ENCODE measurements around the gene PCDH9.

Gene PCDH9

DNA sequence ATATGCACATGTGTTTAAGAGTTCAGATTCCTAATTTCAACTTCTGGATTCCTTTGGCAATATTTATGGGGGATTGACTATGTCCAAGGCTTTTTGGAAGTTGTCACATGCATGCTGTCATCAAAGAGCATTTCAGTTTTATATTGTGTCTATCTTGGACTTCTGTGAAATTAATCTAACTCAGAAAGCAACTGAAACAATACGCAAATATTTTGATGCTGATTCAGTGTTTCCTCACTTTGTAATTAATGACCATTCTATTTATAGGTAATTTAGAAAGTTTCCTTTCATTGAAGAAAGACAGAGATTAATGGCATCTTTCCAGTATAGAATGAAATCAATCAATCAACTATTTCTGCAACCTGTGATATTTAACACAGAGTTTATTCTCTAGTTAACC lies 550.1 kb downstream of the PCDH9 start:
- Histone ChIP-seq H3K27me3 (ENCODE audit: control insufficient read depth, insufficient read depth, low read length, poor library complexity, severe bottlenecking) (no peaks in the 10 kb centered on the region), H3K36me3 (ENCODE audit: control insufficient read depth, insufficient read depth, low read length) (no peaks in the 10 kb centered on the region), H3K27ac (ENCODE audit: insufficient read depth, low read depth, low read length, poor library complexity, severe bottlenecking) (no peak overlapping the region), H3K4me1 (ENCODE audit: control insufficient read depth, insufficient read depth, low read length) (no peaks in the 10 kb centered on the region), H3K4me3 (ENCODE audit: insufficient read depth, low read depth, low read length) (no peak overlapping the region), H3K9me3 (ENCODE audit: control insufficient read depth, low read length) (no peaks in the 10 kb centered on the region)
- 83% methylated on average over 1 of the region's 1 CpG; no CpG with 5 or more reads in 1 of the 2 experiments for WGBS, 2 experiments

DNA sequence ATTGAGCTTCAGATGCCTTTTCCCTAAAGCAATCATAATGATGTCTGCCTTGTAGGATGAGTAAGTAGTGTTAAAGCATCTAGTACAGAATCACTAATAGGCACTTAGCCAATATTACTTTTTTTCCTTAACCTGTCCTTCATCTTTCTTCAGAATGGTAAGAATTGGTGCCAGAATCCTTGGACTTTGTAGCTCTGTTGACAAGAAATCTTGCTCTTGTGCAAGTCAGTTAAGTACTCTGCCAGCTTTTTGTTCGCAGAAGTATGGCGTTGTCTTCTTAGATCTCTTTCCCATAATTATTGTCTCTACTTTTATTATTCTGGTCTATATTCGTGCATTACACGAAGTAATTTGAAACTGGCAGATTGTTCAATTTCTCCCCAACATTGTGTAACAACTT lies 554.5 kb downstream of the PCDH9 start:
- H3K27ac ChIP-seq (ENCODE audit: insufficient read depth, low read depth, low read length, poor library complexity, severe bottlenecking), result no peak overlapping the region
- H3K4me3 ChIP-seq (ENCODE audit: insufficient read depth, low read depth, low read length), result no peak overlapping the region
- no peaks in the 10 kb centered on the region for H3K36me3 ChIP-seq (ENCODE audit: control insufficient read depth, insufficient read depth, low read length)
- H3K27me3 ChIP-seq (ENCODE audit: control insufficient read depth, insufficient read depth, low read length, poor library complexity, severe bottlenecking), result no peaks in the 10 kb centered on the region
- no peaks in the 10 kb centered on the region for H3K9me3 ChIP-seq (ENCODE audit: control insufficient read depth, low read length)
- WGBS, 2 experiments, result 96% methylated on average over 4 of the region's 4 CpGs
- no peaks in the 10 kb centered on the region for H3K4me1 ChIP-seq (ENCODE audit: control insufficient read depth, insufficient read depth, low read length)

DNA sequence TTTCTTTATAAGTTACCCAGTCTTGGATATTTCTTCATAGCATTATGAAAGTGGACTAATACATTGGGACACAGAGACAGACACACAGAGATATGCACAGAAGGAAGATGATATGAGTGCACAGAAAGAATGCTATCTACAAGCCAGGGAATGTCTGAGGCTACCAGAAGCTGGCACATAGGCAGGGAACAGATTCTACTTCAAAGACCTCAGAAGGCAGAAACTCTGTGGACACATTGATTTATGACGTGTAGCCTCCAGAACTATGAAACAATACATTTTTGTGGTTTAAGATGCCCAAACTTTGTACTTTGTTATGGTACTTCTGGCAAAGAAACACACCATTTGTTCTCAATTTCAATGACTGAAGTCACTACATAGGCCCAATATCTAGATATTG lies 556.7 kb downstream of the PCDH9 start:
- H3K9me3 ChIP-seq (ENCODE audit: control insufficient read depth, low read length), result no peaks in the 10 kb centered on the region
- WGBS, 2 experiments, result 90 to 100% methylated on average over 1 of the region's 1 CpG
- no peaks in the 10 kb centered on the region for H3K36me3 ChIP-seq (ENCODE audit: control insufficient read depth, insufficient read depth, low read length)
- H3K27me3 ChIP-seq (ENCODE audit: control insufficient read depth, insufficient read depth, low read length, poor library complexity, severe bottlenecking), result no peaks in the 10 kb centered on the region
- no peak overlapping the region for H3K27ac ChIP-seq (ENCODE audit: insufficient read depth, low read depth, low read length, poor library complexity, severe bottlenecking)
- no peaks in the 10 kb centered on the region for H3K4me1 ChIP-seq (ENCODE audit: control insufficient read depth, insufficient read depth, low read length)
- no peak overlapping the region for H3K4me3 ChIP-seq (ENCODE audit: insufficient read depth, low read depth, low read length)

DNA sequence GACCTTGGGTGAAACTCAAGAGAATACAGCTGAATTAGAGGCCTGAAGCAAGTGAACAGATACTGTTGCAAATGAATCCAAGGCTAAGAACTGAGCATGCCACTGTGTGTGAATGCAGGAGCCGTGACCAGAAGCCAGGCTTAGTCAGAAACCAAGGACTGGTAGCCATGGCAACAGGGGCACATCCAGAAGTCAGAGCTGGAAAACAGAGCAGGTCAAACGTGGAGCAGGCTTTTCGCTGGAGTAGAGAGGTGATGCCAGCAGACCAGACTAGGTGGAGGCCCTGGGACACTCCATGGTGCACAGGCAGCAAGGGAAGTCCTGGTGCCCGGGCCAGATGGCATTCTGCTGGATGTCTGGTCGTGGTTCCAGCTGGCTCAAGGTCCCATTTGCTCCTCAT lies 564.1 kb downstream of the PCDH9 start:
- no peaks in the 10 kb centered on the region for H3K27me3 ChIP-seq (ENCODE audit: control insufficient read depth, insufficient read depth, low read length, poor library complexity, severe bottlenecking)
- no peaks in the 10 kb centered on the region for H3K9me3 ChIP-seq (ENCODE audit: control insufficient read depth, low read length)
- 67 to 73% methylated on average over 5 of the region's 5 CpGs for WGBS, 2 experiments
- peak overlapping the region; percentile 64 for H3K27ac ChIP-seq (ENCODE audit: insufficient read depth, low read depth, low read length, poor library complexity, severe bottlenecking)
- H3K4me1 ChIP-seq (ENCODE audit: control insufficient read depth, insufficient read depth, low read length), result peaks cover 10% of the 10 kb centered on the region
- H3K36me3 ChIP-seq (ENCODE audit: control insufficient read depth, insufficient read depth, low read length), result no peaks in the 10 kb centered on the region
- H3K4me3 ChIP-seq (ENCODE audit: insufficient read depth, low read depth, low read length), result no peak overlapping the region

DNA sequence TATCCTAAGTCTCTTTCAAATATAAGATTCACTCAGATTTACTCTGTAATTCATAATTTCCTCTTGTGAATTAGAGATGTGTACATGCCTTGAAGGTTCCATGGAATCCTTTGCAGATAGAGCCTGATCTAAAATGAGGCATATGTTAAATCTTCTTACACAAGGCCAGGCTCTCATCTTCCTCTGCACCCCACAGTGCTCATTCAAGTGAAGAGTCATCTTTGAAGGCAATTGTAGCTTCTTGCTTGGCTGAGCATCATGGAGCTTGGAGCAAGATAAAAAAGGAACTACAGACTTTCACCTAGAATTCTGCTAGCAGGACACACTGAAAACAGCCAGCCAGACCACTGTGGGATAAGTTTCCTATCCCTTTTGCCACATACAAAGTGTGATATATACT lies 566.4 kb downstream of the PCDH9 start:
- H3K36me3 ChIP-seq (ENCODE audit: control insufficient read depth, insufficient read depth, low read length), result no peaks in the 10 kb centered on the region
- H3K4me1 ChIP-seq (ENCODE audit: control insufficient read depth, insufficient read depth, low read length), result peaks cover 10% of the 10 kb centered on the region
- H3K27ac ChIP-seq (ENCODE audit: insufficient read depth, low read depth, low read length, poor library complexity, severe bottlenecking), result no peak overlapping the region
- H3K27me3 ChIP-seq (ENCODE audit: control insufficient read depth, insufficient read depth, low read length, poor library complexity, severe bottlenecking), result no peaks in the 10 kb centered on the region
- no peak overlapping the region for H3K4me3 ChIP-seq (ENCODE audit: insufficient read depth, low read depth, low read length)
- H3K9me3 ChIP-seq (ENCODE audit: control insufficient read depth, low read length), result no peaks in the 10 kb centered on the region

DNA sequence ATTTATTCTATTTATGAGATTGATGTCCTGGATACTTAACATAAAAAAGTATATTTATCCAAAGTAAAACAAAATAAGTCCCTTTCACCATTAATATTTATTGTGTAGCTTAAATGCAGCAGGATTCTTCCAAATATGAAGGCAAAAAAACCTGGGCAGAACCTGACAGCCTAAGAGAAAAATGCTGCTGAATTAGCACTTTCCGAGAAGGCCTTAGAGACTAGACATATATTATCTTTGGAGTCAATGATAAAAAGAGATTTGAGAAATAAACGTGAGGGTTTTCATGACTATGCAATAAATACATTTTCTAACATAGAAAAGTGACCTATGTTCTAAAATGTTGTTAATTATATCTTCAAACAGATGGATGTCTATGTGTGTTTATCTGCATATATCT lies 566.9 kb downstream of the PCDH9 start:
- H3K4me1 ChIP-seq (ENCODE audit: control insufficient read depth, insufficient read depth, low read length), result peaks cover 10% of the 10 kb centered on the region
- WGBS, 2 experiments, result 95 to 100% methylated on average over 1 of the region's 2 CpGs
- no peak overlapping the region for H3K27ac ChIP-seq (ENCODE audit: insufficient read depth, low read depth, low read length, poor library complexity, severe bottlenecking)
- H3K36me3 ChIP-seq (ENCODE audit: control insufficient read depth, insufficient read depth, low read length), result no peaks in the 10 kb centered on the region
- no peaks in the 10 kb centered on the region for H3K9me3 ChIP-seq (ENCODE audit: control insufficient read depth, low read length)
- no peaks in the 10 kb centered on the region for H3K27me3 ChIP-seq (ENCODE audit: control insufficient read depth, insufficient read depth, low read length, poor library complexity, severe bottlenecking)
- no peak overlapping the region for H3K4me3 ChIP-seq (ENCODE audit: insufficient read depth, low read depth, low read length)

DNA sequence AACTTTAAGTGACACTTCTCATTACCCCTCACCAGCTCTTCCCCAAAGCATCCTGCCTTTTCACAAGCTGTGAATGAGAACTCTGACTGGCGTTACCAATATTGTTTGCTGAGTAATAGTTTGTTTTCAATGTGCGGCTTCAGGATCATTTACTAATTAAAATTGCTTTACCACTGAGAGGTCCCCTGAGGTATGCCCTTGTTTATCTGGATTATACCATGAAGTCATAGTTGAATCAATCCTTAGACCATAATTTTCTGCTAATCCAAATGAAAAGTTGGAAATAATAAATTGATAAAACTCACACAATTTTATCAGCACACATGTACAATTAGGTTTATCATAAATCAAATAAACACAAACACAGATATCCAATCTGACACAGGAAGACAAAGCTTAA lies 568.8 kb downstream of the PCDH9 start:
- H3K27me3 ChIP-seq (ENCODE audit: control insufficient read depth, insufficient read depth, low read length, poor library complexity, severe bottlenecking), result no peaks in the 10 kb centered on the region
- no peak overlapping the region for H3K27ac ChIP-seq (ENCODE audit: insufficient read depth, low read depth, low read length, poor library complexity, severe bottlenecking)
- H3K9me3 ChIP-seq (ENCODE audit: control insufficient read depth, low read length), result no peaks in the 10 kb centered on the region
- no peaks in the 10 kb centered on the region for H3K36me3 ChIP-seq (ENCODE audit: control insufficient read depth, insufficient read depth, low read length)
- WGBS, 2 experiments, result 94% methylated on average over 2 of the region's 2 CpGs; no CpG with 5 or more reads in 1 of the 2 experiments
- H3K4me3 ChIP-seq (ENCODE audit: insufficient read depth, low read depth, low read length), result no peak overlapping the region
- peaks cover 10% of the 10 kb centered on the region for H3K4me1 ChIP-seq (ENCODE audit: control insufficient read depth, insufficient read depth, low read length)

DNA sequence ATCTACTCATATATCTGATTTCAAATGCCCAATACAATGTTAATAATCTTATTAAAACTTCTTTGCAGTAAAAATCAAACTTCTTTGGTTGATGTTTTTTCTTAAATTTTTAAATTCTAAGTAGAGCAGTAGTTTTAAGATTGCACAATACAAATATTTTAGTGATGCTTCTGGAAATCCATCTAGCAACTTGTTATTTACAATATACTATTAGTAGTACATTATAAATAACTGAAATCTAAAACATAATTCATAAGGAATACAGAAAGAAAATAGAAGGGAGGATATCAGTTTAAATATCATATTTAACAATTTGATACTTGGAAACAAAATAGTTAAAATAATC lies 569.7 kb downstream of the PCDH9 start:
- H3K9me3 ChIP-seq (ENCODE audit: control insufficient read depth, low read length), result no peaks in the 10 kb centered on the region
- H3K27me3 ChIP-seq (ENCODE audit: control insufficient read depth, insufficient read depth, low read length, poor library complexity, severe bottlenecking), result no peaks in the 10 kb centered on the region
- H3K4me3 ChIP-seq (ENCODE audit: insufficient read depth, low read depth, low read length), result no peak overlapping the region
- no peaks in the 10 kb centered on the region for H3K36me3 ChIP-seq (ENCODE audit: control insufficient read depth, insufficient read depth, low read length)
- no peak overlapping the region for H3K27ac ChIP-seq (ENCODE audit: insufficient read depth, low read depth, low read length, poor library complexity, severe bottlenecking)
- peaks cover 5% of the 10 kb centered on the region for H3K4me1 ChIP-seq (ENCODE audit: control insufficient read depth, insufficient read depth, low read length)

DNA sequence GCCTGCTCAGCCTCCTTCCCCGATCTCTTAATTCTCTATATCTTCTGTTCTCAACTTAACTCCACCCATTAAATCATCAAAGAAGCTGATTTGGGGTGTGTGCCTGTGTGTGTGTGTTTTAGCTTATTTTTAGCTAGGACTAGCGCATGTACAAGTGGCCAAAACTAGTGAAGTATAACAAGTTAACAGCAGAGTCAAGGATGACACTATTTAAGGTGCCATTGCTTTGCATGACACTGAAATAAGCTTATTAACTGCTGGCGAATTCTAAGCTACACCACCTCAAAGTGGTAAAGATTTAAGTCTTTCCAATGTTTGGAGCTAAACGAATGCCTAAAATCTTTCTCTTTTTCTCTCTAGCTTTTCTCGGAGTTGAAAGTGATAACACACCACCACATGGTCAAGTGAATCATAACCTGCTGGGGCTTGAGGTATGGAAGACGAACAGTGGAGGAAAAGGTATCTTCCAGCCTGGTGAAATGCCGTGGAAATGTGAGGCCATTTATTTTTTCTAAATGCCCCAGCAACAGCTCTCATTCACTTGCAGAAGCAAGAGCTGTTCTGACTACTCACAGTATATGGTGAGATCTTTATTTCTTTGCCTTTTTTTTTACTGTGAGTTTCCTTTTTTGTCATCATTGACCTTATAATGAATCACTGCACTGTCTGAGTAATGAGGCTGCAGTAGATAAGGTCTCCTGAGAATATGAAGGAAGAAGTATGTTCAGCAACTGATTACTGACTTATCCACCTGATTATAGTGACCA lies 570.3 kb downstream of the PCDH9 start:
- H3K27me3 ChIP-seq (ENCODE audit: control insufficient read depth, insufficient read depth, low read length, poor library complexity, severe bottlenecking), result no peaks in the 10 kb centered on the region
- no peaks in the 10 kb centered on the region for H3K9me3 ChIP-seq (ENCODE audit: control insufficient read depth, low read length)
- H3K4me3 ChIP-seq (ENCODE audit: insufficient read depth, low read depth, low read length), result no peak overlapping the region
- H3K4me1 ChIP-seq (ENCODE audit: control insufficient read depth, insufficient read depth, low read length), result peaks cover 5% of the 10 kb centered on the region
- 83 to 90% methylated on average over 6 to 7 of the region's 7 CpGs for WGBS, 2 experiments
- no peaks in the 10 kb centered on the region for H3K36me3 ChIP-seq (ENCODE audit: control insufficient read depth, insufficient read depth, low read length)
- no peak overlapping the region for H3K27ac ChIP-seq (ENCODE audit: insufficient read depth, low read depth, low read length, poor library complexity, severe bottlenecking)

DNA sequence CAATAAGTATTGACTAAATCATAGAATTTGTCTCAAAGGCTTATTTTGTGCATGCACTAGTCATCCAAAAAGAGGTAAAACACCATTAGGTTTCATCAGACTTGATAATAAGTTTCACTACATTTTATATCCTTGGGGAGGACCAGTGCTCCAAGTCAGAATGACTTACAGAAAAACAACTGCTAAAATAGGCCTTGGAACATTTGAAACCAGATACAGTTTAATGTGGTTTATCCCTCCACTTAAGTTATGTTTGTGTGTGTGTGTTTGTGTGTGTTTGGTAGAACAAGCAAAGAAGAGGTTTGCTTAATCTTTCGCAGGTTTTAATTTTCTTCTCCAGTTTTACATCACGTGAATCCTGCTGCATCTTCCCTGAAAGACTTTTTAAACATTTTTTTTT lies 570.9 kb downstream of the PCDH9 start:
- H3K4me3 ChIP-seq (ENCODE audit: insufficient read depth, low read depth, low read length), result no peak overlapping the region
- no peak overlapping the region for H3K27ac ChIP-seq (ENCODE audit: insufficient read depth, low read depth, low read length, poor library complexity, severe bottlenecking)
- peaks cover 5% of the 10 kb centered on the region for H3K4me1 ChIP-seq (ENCODE audit: control insufficient read depth, insufficient read depth, low read length)
- H3K36me3 ChIP-seq (ENCODE audit: control insufficient read depth, insufficient read depth, low read length), result no peaks in the 10 kb centered on the region
- H3K27me3 ChIP-seq (ENCODE audit: control insufficient read depth, insufficient read depth, low read length, poor library complexity, severe bottlenecking), result no peaks in the 10 kb centered on the region
- WGBS, 2 experiments, result 91% methylated on average over 2 of the region's 2 CpGs
- H3K9me3 ChIP-seq (ENCODE audit: control insufficient read depth, low read length), result no peaks in the 10 kb centered on the region

Data from ectodermal cell (in vitro differentiated cells).